PFSK-1 (cell line): ENCODE data around the gene BPIFB4.

Experiments
- FOXP2 ChIP-seq: optimal IDR thresholded peaks from 2 replicates; pipeline ENCODE3; 2011; ENCODE audit warnings: borderline replicate concordance, control low read depth, inconsistent platforms; ENCODE audit not compliant: insufficient read depth; ENCODE audit errors: extremely low read length, extremely low read depth
- POLR2AphosphoS5 ChIP-seq: IDR thresholded peaks from 2 replicates; pipeline ENCODE4 v1.6.1; 2012; ENCODE audit warnings: low read depth, mild to moderate bottlenecking, control low read depth, low read length, moderate library complexity
- SIN3A ChIP-seq: IDR thresholded peaks from 2 replicates; pipeline ENCODE4 v1.6.1; 2012; ENCODE audit warnings: mild to moderate bottlenecking, low read length, moderate library complexity, borderline replicate concordance; ENCODE audit not compliant: insufficient read depth
- TAF1 ChIP-seq: IDR thresholded peaks from 2 replicates; pipeline ENCODE4 v1.6.1; 2012; ENCODE audit warnings: low read length, control low read depth, borderline replicate concordance; ENCODE audit not compliant: insufficient read depth
- TF ChIP-seq, protein P1 (sequence below), 2 experiments: IDR thresholded peaks; 2 replicates each; pipeline versions ENCODE4 v1.6.1 to v1.8.0; 2011 to 2012; ENCODE audit warnings: low read depth in 2 of 2, low read length in 2 of 2, control low read depth in 1 of 2, inconsistent platforms in 1 of 2, mild to moderate bottlenecking in 1 of 2, moderate library complexity in 1 of 2; ENCODE audit not compliant: insufficient read depth in 1 of 2

Gene BPIFB4

DNA sequence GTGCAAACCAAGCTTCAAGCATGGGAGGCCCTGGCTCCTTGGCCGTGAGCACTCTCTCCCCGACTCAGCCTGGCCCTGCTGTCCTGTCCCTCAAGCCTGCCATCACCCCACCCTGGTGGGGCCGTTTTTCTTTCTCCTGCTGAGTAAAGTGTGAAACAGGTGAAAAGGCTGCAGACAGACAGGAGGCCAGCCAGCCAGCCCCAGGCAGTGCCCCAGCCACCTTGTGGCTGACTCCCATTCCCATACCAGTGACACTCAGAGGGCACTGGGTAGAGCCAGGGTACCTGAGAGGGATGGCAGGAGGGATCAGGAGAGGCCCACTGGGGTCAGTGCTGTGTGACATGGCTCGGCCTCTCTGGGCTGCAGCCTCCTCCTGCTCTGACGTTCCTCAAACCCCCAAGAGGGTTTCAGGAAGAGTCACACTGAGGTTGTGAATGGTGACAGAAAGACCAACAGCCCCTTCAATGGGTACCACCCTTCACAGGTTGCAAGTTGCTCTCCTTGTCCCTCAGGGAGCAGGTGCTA is 52.6 kb downstream of the BPIFB4 start:
- TF ChIP-seq, protein P1, sequence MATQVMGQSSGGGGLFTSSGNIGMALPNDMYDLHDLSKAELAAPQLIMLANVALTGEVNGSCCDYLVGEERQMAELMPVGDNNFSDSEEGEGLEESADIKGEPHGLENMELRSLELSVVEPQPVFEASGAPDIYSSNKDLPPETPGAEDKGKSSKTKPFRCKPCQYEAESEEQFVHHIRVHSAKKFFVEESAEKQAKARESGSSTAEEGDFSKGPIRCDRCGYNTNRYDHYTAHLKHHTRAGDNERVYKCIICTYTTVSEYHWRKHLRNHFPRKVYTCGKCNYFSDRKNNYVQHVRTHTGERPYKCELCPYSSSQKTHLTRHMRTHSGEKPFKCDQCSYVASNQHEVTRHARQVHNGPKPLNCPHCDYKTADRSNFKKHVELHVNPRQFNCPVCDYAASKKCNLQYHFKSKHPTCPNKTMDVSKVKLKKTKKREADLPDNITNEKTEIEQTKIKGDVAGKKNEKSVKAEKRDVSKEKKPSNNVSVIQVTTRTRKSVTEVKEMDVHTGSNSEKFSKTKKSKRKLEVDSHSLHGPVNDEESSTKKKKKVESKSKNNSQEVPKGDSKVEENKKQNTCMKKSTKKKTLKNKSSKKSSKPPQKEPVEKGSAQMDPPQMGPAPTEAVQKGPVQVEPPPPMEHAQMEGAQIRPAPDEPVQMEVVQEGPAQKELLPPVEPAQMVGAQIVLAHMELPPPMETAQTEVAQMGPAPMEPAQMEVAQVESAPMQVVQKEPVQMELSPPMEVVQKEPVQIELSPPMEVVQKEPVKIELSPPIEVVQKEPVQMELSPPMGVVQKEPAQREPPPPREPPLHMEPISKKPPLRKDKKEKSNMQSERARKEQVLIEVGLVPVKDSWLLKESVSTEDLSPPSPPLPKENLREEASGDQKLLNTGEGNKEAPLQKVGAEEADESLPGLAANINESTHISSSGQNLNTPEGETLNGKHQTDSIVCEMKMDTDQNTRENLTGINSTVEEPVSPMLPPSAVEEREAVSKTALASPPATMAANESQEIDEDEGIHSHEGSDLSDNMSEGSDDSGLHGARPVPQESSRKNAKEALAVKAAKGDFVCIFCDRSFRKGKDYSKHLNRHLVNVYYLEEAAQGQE (IDR thresholded peaks at IDR 0.05; ENCODE audit: insufficient read depth in 1 of 2, low read depth in 2 of 2, low read length in 2 of 2): no peak
- TF ChIP-seq FOXP2 (no peak), SIN3A (no peak), POLR2AphosphoS5 (no peak), TAF1 (no peak)

DNA sequence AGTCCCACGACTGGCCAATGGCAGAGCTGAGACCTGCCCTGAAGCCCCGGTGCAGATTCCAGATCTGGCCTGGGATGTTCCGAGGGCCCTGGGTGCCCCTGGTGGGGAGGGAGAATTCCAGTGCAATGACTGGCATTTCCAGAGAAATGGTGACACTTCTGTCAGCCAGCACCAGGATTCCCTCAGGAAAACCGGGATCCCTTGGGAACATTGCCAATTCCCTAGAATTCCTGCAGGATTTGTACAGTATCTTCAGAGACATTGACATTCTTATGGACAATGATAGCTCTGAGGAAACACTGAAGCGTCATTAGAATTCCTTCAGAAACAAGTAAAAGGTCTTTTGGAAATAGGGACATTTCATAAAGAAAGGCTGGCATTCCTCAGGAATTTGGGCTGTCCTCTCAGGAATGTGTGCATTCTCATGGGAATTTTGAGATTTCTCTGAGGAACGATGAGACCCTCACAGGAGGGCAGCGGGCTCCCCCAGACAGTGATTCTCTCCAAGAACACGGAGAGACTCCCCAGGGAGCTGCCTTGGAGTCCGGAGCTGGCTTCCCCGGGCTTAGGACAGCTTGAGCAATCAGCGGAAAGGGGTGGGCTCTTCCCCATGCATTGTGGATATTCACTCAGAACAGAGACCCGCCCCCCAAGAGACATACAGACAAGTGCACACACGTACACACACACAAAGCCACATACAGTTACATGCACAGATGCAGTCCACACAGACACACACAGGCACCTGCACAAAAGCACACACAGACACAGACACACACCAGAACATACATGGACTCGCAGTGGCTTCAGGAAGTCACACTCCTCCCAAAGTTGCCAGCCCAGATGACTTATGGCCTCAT is 53.3 kb downstream of the BPIFB4 start:
- TF ChIP-seq SIN3A (no peak), TAF1 (no peak), FOXP2 (no peak), POLR2AphosphoS5 (no peak)
- TF ChIP-seq, protein P1 (IDR thresholded peaks at IDR 0.05; ENCODE audit: insufficient read depth in 1 of 2, low read depth in 2 of 2, low read length in 2 of 2): no peak

DNA sequence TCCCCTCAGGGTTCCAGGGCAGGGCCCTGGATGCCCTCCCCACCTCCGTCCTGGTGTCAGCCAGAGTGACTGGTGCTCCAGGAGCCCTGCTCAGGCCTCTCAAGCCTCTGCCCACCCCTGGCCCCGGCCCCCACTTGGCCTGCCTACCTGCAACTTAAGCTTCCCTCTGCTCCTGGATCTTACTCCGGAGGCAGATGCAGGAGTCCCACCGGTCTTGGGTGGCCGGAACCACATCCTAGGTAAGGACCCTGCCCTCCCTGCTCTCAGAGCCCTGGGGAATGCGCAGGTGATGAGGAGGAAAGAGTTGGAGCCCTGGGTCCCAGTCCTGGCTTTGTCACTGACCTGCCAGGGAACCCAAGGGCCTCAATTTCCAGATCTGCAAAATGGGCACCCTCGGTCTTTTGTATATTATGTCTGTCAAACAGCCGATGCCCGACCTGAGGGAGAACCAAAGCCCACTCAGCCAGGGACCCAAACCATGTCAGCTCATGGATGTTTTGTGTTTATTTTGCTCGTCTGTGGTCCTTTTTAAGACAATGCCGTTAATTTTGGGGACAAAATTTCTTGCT is 54.0 kb downstream of the BPIFB4 start:
- TF ChIP-seq SIN3A: no peak
- TF ChIP-seq TAF1: no peak
- TF ChIP-seq FOXP2: no peak
- TF ChIP-seq, protein P1 (IDR thresholded peaks at IDR 0.05; ENCODE audit: insufficient read depth in 1 of 2, low read depth in 2 of 2, low read length in 2 of 2): no peak
- TF ChIP-seq POLR2AphosphoS5: no peak

DNA sequence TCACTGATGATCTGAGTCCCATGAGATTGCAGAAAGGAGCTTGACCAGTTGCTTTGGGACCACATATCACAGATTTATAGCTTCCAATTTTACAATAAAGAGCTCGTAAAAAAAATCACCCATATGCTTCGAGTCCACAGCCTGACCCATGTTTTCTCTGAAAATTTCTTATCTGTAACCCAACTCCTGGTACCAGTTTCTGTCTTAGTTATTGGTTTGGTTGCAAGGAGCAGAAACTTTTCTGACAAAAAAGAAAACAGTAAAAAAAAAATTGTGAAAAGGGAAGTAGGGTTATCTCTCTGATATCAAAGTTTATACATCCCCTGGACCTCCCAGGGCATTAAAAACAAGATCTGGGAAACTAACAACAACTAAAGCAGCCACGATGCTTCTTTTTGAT is 57.8 kb downstream of the BPIFB4 start:
- TF ChIP-seq FOXP2 (no peak), SIN3A (no peak), POLR2AphosphoS5 (no peak), TAF1 (no peak)
- TF ChIP-seq, protein P1 (IDR thresholded peaks at IDR 0.05; ENCODE audit: insufficient read depth in 1 of 2, low read depth in 2 of 2, low read length in 2 of 2): no peak
